GM19240 (cell line): ENCODE results near the gene BTBD16.

ENCODE experiments used
- DNase-seq: peaks from one replicate; pipeline ENCODE4 v3.0.0; 2011; ENCODE audit warnings: low spot score; ENCODE audit not compliant: insufficient read length

BTBD16 gene

GRCh38 chr10:122373721-122374120, 102.6 kb downstream of the BTBD16 start:
- DNase-seq: no peak

- DNase-seq: peak; percentile 81
Measured at GRCh38 chr10:122374237-122374858, 103.3 kb downstream of the BTBD16 start, which contains the start of gene PLEKHA1. TSS of gene PLEKHA1 (plus strand) at chr10:122374708. CDS start at chr10:122393201, 18,493 bp downstream.

GRCh38 chr10:122374859-122375678, 104.0 kb downstream of the BTBD16 start:
- peak; percentile 30 for DNase-seq

DNA sequence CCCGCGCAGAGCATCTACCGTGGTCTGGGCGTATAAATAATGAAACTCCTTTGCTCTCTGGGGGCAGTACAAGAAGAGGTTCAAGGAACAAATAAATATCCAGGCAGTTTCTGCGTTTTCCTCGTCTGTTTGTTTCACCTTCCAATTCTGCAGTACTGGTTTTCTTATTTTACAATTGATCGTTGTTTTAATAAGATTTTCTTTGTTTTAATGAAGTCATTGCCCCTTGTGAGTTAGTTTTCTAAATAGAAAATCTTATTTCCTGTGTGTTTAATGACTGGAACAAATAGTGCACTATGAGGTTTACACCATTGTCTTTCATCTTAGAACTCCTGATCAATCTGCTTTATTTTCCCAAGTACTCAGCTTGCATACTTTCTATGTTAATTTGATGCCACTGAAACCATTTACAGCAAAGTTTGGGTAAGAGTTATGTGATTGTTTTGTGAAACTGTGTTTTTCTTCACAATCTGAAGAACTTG, 104.6 kb downstream of the BTBD16 start:
- no peak for DNase-seq

GRCh38 chr10:122376364-122376961, 105.4 kb downstream of the BTBD16 start:
- no peak for DNase-seq

GRCh38 chr10:122379041-122379440, 107.9 kb downstream of the BTBD16 start:
- DNase-seq: no peak

- no peak for DNase-seq
Measured at GRCh38 chr10:122379537-122379936, 108.4 kb downstream of the BTBD16 start.

DNA sequence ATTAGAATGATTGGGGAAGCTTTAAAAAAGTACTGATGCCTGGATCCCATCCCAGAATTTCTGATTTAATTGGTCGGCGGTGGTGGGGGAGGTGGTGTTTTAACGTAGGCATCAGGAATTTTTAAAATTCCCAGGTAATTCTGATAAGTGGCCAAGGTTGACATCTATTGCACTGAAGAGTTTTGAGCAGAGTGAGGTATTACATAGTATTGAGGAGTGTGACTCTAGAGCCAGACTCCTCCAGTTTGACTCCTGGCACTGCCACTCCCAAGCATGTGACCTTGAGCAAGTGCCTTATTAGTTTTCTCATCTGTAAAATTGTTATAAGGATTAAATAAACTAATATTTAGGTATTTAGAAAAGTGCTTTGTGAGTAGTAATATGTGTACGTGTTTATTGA, 109.6 kb downstream of the BTBD16 start:
- no peak for DNase-seq

DNA sequence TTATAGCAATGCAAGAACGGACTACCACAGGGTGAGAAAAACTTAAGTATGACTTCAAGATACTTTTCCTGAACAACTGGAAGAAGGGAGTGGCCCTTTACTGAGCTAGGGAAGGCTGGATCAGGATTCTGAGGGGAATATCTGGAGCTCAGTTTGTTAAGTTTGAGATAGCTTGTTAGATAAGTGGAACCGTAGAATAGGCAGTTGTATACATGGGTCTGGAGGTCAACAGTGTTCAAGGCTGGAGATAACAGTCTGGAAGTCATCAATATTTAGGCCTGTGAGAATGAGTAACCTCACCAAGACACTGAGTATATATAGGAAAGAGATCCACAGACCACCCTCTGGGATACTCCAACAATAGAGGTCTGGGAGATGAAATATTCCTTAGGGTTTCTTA, 110.6 kb downstream of the BTBD16 start:
- DNase-seq: no peak

GRCh38 chr10:122386514-122386913, 115.4 kb downstream of the BTBD16 start:
- no peak for DNase-seq

DNA sequence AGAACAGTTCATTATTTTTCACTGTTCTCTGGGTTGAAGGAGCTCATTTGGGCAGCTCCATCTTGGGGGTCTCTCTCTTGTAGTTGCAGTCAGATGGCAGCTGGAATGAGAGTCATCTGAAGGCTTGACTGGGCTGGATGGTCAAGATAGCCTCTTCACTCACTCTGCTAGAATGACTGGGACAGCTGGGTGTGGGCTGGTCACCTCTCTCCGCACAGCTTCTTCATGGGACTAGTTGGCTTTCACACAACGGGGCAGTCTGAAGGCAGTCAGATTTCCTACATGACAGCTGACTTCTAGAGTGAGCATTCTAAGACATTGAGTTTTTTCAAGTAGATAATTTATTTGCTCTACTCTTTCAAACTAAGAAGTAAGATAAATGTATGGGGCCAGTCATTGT, 116.5 kb downstream of the BTBD16 start:
- no peak for DNase-seq
